ENCODE results near the gene RRBP1.

RRBP1 gene

GRCh38 chr20:17682103-17682888 lies at the start of gene RRBP1:
Gene RRBP1, minus strand, starts transcription at chr20:17682242. Its CDS starts 21,735 bp downstream, at chr20:17660507.
- peak; percentile 85 for DNase-seq

GRCh38 chr20:17731233-17731632 lies 49.2 kb upstream of the RRBP1 start:
- no peak for DNase-seq

DNA sequence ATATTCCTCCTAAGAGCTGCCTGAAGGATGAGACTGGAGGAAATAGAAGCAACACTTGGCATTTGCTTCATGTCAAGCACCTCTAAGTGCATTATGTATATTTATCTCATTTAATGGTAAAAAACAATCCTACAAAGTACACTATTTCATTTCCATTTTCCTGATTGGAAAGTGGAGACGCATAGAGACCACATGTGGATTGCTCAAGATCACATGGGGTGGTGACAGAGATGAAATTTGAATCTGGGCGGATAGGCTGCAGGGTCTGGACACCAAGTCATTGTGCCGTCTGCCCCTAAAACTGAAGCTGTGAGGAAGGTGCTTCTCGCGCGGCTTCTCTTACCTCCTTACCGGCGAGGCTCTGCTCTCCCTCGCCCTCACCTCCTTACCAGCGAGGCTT lies 48.0 kb upstream of the RRBP1 start:
- no peak for DNase-seq

DNA sequence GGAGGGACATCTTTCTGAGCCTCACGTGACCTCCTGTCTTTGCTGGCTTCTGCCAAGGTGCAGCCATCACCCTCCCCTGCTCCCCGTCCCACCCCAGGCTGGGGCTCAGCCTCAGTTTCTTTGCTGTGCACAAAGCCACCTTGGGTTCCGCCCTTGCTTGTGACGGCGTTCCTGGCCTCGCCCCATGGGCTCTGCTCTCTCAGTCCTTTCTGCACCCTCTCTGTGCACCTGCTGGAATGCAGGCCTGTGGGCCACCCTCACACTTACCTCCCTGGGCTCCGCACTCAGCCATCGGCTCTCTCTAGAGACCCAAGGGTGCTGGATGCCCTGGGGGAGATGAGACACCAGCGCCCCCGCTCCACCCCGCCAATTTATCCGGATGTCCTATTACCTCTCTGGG lies 46.0 kb upstream of the RRBP1 start:
- DNase-seq = no peak

- no peak for DNase-seq
These were observed 45.3 kb upstream of the RRBP1 start for GRCh38 chr20:17727351-17727750.

GRCh38 chr20:17726902-17727301 lies 44.9 kb upstream of the RRBP1 start:
- no peak for DNase-seq

- DNase-seq = no peak
These were observed 43.2 kb upstream of the RRBP1 start for GRCh38 chr20:17725094-17725835.

DNA sequence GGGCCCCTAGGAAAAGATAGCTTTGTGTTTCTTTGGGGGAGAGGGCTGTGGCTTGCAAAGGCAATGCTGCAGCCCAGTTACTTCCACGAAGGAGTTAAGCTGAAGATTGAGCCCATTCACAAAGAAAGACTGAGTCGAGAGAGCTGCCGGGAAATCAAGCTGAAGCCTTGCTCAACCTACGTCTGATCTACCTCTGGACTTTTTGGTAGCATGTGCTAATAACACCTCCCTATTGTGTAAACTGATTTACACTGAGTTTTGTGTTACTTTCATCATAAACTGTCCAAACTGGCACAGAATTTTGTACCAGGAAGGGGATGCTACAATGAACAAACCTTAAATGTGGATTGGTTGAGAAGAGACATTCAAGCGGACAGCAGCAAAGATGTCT lies 41.3 kb upstream of the RRBP1 start:
- no peak for DNase-seq

- no peak for DNase-seq
These were observed 40.7 kb upstream of the RRBP1 start for GRCh38 chr20:17722493-17723300.

- no peak for DNase-seq
These were observed 39.9 kb upstream of the RRBP1 start for GRCh38 chr20:17721802-17722486.

- DNase-seq = no peak
These were observed 38.7 kb upstream of the RRBP1 start for GRCh38 chr20:17720755-17721154.

DNA sequence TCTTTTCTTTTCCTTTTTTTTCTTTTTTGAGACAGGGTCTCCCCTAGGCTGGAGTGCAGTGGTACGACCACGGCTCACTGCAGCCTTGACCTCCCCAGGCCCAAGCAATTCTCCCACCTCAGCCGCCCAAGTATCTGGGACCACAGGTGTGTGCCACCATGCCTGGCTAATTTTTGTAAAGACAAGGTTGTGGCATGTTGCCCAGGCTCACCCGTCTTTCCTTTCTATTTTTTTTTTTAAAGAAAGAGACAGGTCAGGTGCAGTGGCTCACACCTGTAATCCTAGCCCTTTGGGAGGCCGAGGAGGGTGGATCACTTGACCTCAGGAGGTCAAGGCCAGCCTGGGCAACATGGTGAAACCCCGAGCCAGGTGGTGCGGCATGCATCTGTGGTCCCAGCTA lies 34.3 kb upstream of the RRBP1 start:
- no peak for DNase-seq

DNA sequence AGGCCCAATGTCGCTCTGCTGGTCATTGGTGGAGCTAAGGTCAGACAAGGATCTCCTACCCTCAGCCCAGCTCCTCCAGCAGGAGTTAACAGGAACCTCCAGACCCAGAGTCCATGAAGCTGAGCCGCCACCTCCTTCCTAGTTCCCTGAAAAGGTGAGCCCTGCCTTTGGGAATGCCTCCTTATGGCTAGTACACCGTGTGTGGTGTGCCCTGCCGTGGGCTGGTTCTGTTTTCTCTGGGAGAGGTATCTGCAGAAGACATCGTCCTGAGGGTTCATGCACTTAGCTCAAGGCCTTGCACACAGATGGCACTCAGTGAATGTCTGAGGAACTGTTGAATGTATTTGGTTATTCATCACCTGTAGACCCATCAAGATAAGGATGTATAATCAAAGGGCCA lies 33.0 kb upstream of the RRBP1 start:
- DNase-seq = no peak

GRCh38 chr20:17714597-17714996 lies 32.6 kb upstream of the RRBP1 start:
- DNase-seq = no peak

DNA sequence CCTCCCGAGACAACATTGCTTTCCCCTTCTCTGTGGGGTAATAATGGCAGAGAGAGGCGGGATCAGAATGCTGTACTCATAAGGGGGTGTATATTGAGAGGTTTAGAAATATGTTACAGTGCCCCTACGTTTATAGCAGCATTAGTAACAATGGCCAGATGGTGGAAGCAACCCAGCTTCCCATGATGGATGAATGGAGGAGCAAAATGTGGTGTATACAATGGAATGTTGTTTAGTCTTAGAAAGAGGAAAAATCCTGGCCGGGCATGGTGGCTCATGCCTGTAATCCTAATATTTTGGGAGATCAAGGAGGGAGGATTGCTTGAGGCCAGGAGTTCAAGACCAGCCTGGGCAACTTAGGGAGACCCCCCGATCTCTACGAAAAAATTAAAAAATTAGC lies 30.7 kb upstream of the RRBP1 start:
- no peak for DNase-seq

- no peak for DNase-seq
These were observed 30.2 kb upstream of the RRBP1 start for GRCh38 chr20:17712201-17712600.

- no peak for DNase-seq
These were observed 29.2 kb upstream of the RRBP1 start for GRCh38 chr20:17711267-17711627.

- no peak for DNase-seq
These were observed 28.6 kb upstream of the RRBP1 start for GRCh38 chr20:17710379-17711266.

DNA sequence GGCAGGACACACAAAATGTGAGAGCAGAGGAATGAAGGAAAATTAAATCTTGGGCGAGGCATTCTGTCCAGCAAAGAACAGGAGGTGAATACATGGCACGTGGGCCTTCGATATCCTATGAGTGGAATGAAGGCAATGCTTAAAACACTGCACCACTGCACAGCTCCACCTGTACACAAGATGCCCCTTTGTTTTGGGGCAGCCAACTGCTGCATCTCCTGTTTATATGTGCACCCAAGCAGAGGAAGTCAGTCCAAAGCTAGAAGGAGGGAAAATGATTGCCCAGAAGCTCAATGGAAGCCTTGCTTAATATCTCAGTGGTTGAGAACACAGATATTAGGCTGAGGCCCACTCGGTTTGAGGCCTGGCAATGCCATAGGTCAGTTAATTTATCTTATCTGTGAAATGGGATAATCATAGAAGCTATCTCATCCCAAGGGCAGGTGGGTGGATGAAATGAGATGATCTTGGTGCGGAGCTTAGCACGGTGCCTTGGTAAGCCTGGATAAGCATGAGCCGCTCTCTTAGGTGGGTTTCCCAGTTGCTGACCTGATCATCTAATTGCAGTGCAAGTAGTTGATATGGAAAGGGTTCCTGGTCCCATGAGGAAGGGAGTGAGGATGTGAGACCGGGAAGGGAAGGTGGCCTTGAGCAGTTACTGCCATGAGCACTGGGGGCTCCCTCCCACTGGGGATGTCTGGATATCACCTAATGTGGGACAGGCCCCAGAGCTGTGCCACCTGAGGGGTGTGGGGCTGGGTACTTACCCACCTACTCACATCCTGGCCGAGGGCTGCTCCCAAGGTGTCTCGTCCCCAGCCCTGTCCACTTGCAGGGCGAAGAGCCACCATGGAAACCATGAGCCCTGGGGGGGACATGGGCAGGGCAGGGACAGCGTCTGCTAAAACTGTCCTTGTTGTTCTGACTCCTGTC lies 27.6 kb upstream of the RRBP1 start:
- DNase-seq = no peak

GRCh38 chr20:17708675-17709360 lies 26.8 kb upstream of the RRBP1 start:
- no peak for DNase-seq

All from NCI-H1048 (cell line).